Ascending aorta (tissue), 2 donors: Measurements from ENCODE around the gene CPE. TPM values are rescaled to one million over a fixed set of nuclear protein-coding genes. Genes with fewer than 3 reads are reported as not detected.

Experiments
- DNase-seq, 2 donors: peaks; one replicate each; pipeline ENCODE4 v3.0.0-alpha.2; 2019; ENCODE audit warnings: low spot score in 2 of 2
- H3K27ac ChIP-seq, 2 donors: fragments of 200-600 bp; sonication (generic); one replicate each; pipeline ENCODE4 v1.5.1; 2016 to 2017; ENCODE audit warnings: mild to moderate bottlenecking in 1 of 2
- H3K27me3 ChIP-seq: fragments of 200-600 bp; sonication (generic); one replicate; pipeline ENCODE4 v1.5.1; 2017
- H3K36me3 ChIP-seq, 2 donors: fragments of 200-600 bp; sonication (generic); one replicate each; pipeline ENCODE4 v1.5.1; 2016
- H3K4me1 ChIP-seq, 2 donors: fragments of 200-600 bp; sonication (generic); one replicate each; pipeline ENCODE4 v1.5.1; 2016 to 2017; ENCODE audit warnings: mild to moderate bottlenecking in 1 of 2
- H3K4me3 ChIP-seq, 2 donors: fragments of 200-600 bp; sonication (generic); one replicate each; pipeline ENCODE4 v1.5.1; 2016 to 2017; ENCODE audit warnings: mild to moderate bottlenecking in 1 of 2
- H3K9me3 ChIP-seq, 2 donors: fragments of 200-600 bp; sonication (generic); one replicate each; pipeline ENCODE4 v1.5.1; 2016
- intact Hi-C: fragments of 100-400 bp; cut with DNase I; formaldehyde crosslinking; loops from one replicate; pipeline ENCODE4 v1.15.1; 2023
- total RNA-seq: library from RNA; depleted of rRNA; stranded (reverse); fragments of >200 nt; gene quantifications from one replicate; pipeline ENCODE4 v1.1.0, GENCODE V29; 2016
- TF ChIP-seq, protein P1 (sequence below), 3 experiments: fragments of 200-600 bp in 2 of 3; fragments of 450-650 bp in 1 of 3; sonication (generic) in 2 of 3; IDR thresholded peaks; one replicate each; pipeline ENCODE4 v1.5.1; 2016 to 2019; ENCODE audit warnings: antibody characterized with exemption in 3 of 3, mild to moderate bottlenecking in 1 of 3, moderate library complexity in 1 of 3

The CPE gene
- total RNA-seq, 1 donor from 2014 or later, result 199 TPM

DNA sequence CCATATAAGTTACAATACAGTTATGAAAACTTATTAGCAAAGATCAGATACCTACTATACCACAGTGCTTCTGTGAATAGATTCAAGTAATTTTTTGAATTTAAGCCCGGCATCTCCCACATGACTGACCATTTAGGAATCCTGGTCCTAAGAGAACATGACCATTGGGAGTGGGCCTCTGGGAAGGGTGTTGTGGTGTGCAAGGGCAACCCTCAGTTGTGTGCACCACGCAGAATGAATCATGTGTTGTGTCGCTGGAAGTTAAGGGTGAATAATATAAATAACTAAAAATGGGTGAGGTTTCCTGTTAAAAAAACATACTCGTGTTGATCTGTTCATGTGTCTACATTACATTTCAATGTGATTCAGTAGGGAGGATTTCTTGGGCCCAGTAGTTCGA, 15.5 kb downstream of the CPE start:
- intact Hi-C loops, result no loop called here
- Histone ChIP-seq H3K4me3 (no peak overlapping the region), H3K9me3 (no peaks in the 10 kb centered on the region), H3K36me3 (no peaks in the 10 kb centered on the region), H3K27ac (no peak overlapping the region), H3K4me1 (peaks cover 0 to 10% of the 10 kb centered on the region in 2 donors), H3K27me3 (no peaks in the 10 kb centered on the region)
- TF ChIP-seq, protein P1, sequence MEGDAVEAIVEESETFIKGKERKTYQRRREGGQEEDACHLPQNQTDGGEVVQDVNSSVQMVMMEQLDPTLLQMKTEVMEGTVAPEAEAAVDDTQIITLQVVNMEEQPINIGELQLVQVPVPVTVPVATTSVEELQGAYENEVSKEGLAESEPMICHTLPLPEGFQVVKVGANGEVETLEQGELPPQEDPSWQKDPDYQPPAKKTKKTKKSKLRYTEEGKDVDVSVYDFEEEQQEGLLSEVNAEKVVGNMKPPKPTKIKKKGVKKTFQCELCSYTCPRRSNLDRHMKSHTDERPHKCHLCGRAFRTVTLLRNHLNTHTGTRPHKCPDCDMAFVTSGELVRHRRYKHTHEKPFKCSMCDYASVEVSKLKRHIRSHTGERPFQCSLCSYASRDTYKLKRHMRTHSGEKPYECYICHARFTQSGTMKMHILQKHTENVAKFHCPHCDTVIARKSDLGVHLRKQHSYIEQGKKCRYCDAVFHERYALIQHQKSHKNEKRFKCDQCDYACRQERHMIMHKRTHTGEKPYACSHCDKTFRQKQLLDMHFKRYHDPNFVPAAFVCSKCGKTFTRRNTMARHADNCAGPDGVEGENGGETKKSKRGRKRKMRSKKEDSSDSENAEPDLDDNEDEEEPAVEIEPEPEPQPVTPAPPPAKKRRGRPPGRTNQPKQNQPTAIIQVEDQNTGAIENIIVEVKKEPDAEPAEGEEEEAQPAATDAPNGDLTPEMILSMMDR (IDR thresholded peaks at IDR 0.05), result no peak
- no peak for DNase-seq

DNA sequence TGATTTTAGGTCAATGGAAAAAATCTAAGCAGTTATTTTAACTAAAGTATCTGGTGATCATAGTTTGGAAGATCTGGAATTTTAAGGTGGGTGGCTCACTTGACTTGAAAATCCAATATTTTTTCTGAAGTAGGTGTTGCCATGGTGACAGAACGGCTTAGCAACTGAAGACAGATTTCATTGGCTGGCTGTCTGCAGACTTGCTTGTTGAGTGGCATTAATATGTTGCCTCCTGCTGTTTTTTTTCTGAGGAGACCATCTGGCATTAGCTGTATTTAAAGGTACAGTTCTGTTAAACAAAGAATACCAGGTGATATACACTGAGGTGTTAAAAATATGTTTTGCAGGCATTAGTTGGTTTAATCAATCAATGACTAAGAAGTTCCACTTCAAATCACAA, 19.8 kb downstream of the CPE start:
- no peak overlapping the region for H3K27ac ChIP-seq
- no peak for DNase-seq
- H3K4me1 ChIP-seq, result peaks cover 0 to 11% of the 10 kb centered on the region in 2 donors
- intact Hi-C loops, result no loop called here
- TF ChIP-seq, protein P1 (IDR thresholded peaks at IDR 0.05), result no peak
- no peak overlapping the region for H3K4me3 ChIP-seq
- H3K9me3 ChIP-seq, result no peaks in the 10 kb centered on the region
- H3K36me3 ChIP-seq, result no peaks in the 10 kb centered on the region
- H3K27me3 ChIP-seq, result no peaks in the 10 kb centered on the region

DNA sequence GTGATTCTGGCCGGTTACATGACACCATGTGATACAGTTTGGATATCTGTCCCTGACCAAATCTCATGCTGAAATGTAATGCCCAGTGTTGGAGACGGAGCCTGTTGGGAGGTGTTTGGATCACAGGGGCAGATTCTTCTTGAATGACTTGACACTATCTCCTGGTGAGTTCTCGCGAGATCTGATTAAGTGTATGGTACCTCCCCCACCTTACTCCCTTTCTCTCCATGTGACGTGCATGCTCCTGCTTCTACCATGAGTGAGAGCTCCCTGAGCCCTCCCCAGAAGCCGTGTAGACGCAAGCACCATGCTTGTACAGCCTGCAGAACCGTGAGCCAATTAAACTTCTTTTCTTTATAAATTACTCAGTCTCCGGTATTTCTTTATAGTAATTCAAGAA, 23.6 kb downstream of the CPE start:
- TF ChIP-seq, protein P1 (IDR thresholded peaks at IDR 0.05), result no peak
- Histone ChIP-seq H3K9me3 (no peaks in the 10 kb centered on the region), H3K4me3 (no peak overlapping the region), H3K4me1 (peaks cover 0 to 3% of the 10 kb centered on the region in 2 donors), H3K27ac (no peak overlapping the region), H3K36me3 (peaks cover 0 to 8% of the 10 kb centered on the region in 2 donors), H3K27me3 (no peaks in the 10 kb centered on the region)
- intact Hi-C loops, result no loop called here
- no peak for DNase-seq

DNA sequence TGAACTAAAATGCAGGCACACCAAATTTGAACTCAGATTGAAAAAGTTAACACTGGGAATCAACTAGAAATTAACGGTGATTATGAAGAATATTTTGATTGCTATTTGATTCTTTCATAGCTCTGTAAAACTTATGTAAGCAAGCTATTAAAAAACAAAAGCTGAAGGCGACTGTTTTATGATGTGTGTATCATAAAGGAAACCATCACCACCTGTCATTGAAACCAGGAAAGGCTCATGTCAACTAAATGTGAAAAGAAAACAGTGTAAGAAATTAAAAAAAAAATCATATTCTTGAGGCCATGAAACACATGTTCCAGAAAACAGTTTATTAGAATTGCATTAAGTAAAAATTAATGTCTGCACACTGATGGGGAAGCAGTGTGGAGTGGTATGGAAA, 24.2 kb downstream of the CPE start:
- Histone ChIP-seq H3K4me3 (no peak overlapping the region), H3K27me3 (no peaks in the 10 kb centered on the region), H3K36me3 (peaks cover 0 to 8% of the 10 kb centered on the region in 2 donors), H3K27ac (no peak overlapping the region), H3K9me3 (no peaks in the 10 kb centered on the region), H3K4me1 (peaks cover 0 to 3% of the 10 kb centered on the region in 2 donors)
- intact Hi-C loops, result no loop called here
- TF ChIP-seq, protein P1 (IDR thresholded peaks at IDR 0.05), result no peak
- DNase-seq, result no peak

DNA sequence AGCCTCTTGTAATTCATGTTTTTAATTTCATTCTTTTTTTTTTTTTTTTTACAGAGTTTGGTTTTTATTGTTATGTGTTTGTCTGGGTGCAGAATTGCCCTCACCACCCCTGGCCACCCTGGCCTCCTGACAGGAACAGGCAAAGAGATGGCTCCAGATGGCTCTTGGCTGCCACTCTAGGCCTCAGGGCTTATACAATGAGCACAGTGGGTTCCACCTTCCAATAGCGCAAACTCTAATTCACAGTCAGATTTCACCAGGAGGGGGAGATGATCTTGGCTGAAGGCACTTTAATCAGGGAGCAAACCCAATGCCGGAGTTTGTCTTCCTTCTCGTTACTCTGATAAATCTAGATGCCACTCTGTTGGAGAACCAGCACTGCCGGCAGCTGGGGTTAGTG, 24.8 kb downstream of the CPE start:
- Histone ChIP-seq H3K9me3 (no peaks in the 10 kb centered on the region), H3K36me3 (peaks cover 0 to 8% of the 10 kb centered on the region in 2 donors), H3K27ac (no peak overlapping the region), H3K27me3 (no peaks in the 10 kb centered on the region), H3K4me1 (peaks cover 0 to 3% of the 10 kb centered on the region in 2 donors), H3K4me3 (no peak overlapping the region)
- intact Hi-C loops, result no loop called here
- TF ChIP-seq, protein P1 (IDR thresholded peaks at IDR 0.05), result no peak
- DNase-seq, result no peak

DNA sequence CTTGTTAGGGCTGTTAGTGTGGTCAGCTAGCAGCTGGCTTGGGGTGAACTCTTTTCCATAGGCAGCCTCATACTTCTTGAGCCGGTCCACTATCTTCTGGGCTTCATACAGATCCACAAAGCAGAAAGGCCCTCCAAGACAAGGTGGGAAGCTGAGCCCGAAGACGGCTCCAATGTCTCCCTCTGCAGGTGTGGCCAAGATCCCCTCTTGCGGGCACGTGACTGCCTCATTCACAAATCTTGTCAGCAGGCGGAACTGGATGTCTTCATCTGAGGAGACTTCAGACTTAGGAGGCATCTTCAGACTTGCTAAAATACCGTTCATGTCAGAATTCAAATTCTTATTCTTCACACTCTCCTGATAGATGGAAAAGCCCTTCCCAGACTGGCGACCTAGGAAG, 25.3 kb downstream of the CPE start:
- DNase-seq, result no peak
- TF ChIP-seq, protein P1 (IDR thresholded peaks at IDR 0.05), result no peak
- intact Hi-C loops, result no loop called here
- Histone ChIP-seq H3K9me3 (no peaks in the 10 kb centered on the region), H3K36me3 (peaks cover 0 to 8% of the 10 kb centered on the region in 2 donors), H3K4me3 (no peak overlapping the region), H3K27ac (no peak overlapping the region), H3K27me3 (no peaks in the 10 kb centered on the region), H3K4me1 (peaks cover 0 to 3% of the 10 kb centered on the region in 2 donors)
